PC-9 (cell line): ENCODE data around the gene VCX2. TPM values are rescaled to one million over a fixed set of nuclear protein-coding genes. Genes with fewer than 3 reads are reported as not detected.
"Not testable (repeated sequence)": the region's sequence is repeated elsewhere in the genome, so short reads cannot be mapped to it uniquely, and the experiment has no call there.

Experiments
- BruUV-seq: library from RNA; stranded (reverse); fragments of 400-500 nt; replicated peaks from 2 replicates; lab custom pipeline; 2021; lab: Mats Ljungman, UMichigan
- CTCF ChIA-PET: fragments of 300-600 bp; sonication (Branson Sonifier 250); formaldehyde crosslinking; loops from one replicate; lab custom pipeline; 2022; ENCODE audit warnings: antibody characterized with exemption; lab: Charles Lee
- POLR2A ChIA-PET: fragments of 300-600 bp; sonication (Branson Sonifier 250); formaldehyde crosslinking; loops from one replicate; lab custom pipeline; 2022; ENCODE audit warnings: antibody characterized with exemption; ENCODE audit not compliant: unreplicated experiment; lab: Charles Lee
- DNase-seq, 2 experiments: peaks; one replicate each; pipeline versions ENCODE4 v3.0.0 to v3.0.0-alpha.2; 2015 to 2022; ENCODE audit warnings: mixed read lengths in 1 of 2
- H2AFZ ChIP-seq: fragments of 200-600 bp; sonication (generic); 2 replicates; pipeline ENCODE4 v1.8.1; 2017; ENCODE audit warnings: antibody characterized with exemption
- H3F3A ChIP-seq: fragments of 200-600 bp; sonication (generic); 2 replicates; pipeline ENCODE4 v1.8.1; 2017; ENCODE audit warnings: antibody characterized with exemption, mild to moderate bottlenecking, low read depth; ENCODE audit not compliant: insufficient read depth
- H3K27ac ChIP-seq: fragments of 200-600 bp; sonication (generic); 2 replicates; pipeline ENCODE4 v1.6.1; 2016; ENCODE audit warnings: mixed run types
- H3K27me3 ChIP-seq: fragments of 200-600 bp; sonication (generic); 2 replicates; pipeline ENCODE4 v1.6.1; 2016; ENCODE audit warnings: low read depth, mixed run types; ENCODE audit not compliant: insufficient read depth
- H3K36me3 ChIP-seq: fragments of 200-600 bp; sonication (generic); 2 replicates; pipeline ENCODE4 v1.6.1; 2016; ENCODE audit warnings: low read depth, mixed run types
- H3K4me1 ChIP-seq: fragments of 200-600 bp; sonication (generic); replicated peaks from 2 replicates; pipeline ENCODE4 v1.6.1; 2016; ENCODE audit warnings: mixed run types; ENCODE audit not compliant: insufficient read depth
- H3K4me2 ChIP-seq: fragments of 200-600 bp; sonication (generic); 2 replicates; pipeline ENCODE4 v1.6.1; 2017; ENCODE audit warnings: mixed run types
- H3K4me3 ChIP-seq: fragments of 200-600 bp; sonication (generic); 2 replicates; pipeline ENCODE4 v1.6.1; 2016; ENCODE audit warnings: mixed run types
- H3K79me2 ChIP-seq: fragments of 200-600 bp; sonication (generic); 2 replicates; pipeline ENCODE4 v1.6.1; 2017; ENCODE audit warnings: low read depth, mixed run types
- H3K9me2 ChIP-seq: fragments of 200-600 bp; sonication (generic); 2 replicates; pipeline ENCODE4 v1.8.1; 2017; ENCODE audit warnings: mild to moderate bottlenecking; ENCODE audit not compliant: insufficient read depth
- H3K9me3 ChIP-seq: fragments of 200-600 bp; sonication (generic); 2 replicates; pipeline ENCODE4 v1.8.1; 2016; ENCODE audit warnings: low read depth; ENCODE audit not compliant: insufficient read depth
- H4K20me1 ChIP-seq: fragments of 200-600 bp; sonication (generic); 2 replicates; pipeline ENCODE4 v1.8.1; 2017; ENCODE audit not compliant: insufficient read depth
- CTCF ChIP-seq: fragments of 200-600 bp; sonication (generic); conservative IDR thresholded peaks from 2 replicates; pipeline ENCODE4 v1.6.1; 2017; ENCODE audit warnings: mixed run types, antibody characterized with exemption, mild to moderate bottlenecking, moderate library complexity
- EZH2 ChIP-seq: fragments of 200-600 bp; sonication (generic); IDR thresholded peaks from 2 replicates; pipeline ENCODE4 v1.8.0; 2017; ENCODE audit warnings: antibody characterized with exemption, low read depth
- intact Hi-C: fragments of 100-400 bp; cut with micrococcal nuclease; formaldehyde crosslinking; loops from one replicate; pipeline ENCODE4 v1.10.0; 2022; ENCODE audit not compliant: unreplicated experiment
- microRNA-seq: library from miRNA; unstranded; fragments of <30 nt; microRNA quantifications from one replicate; pipeline ENCODE4 v1.2.0, GENCODE V29; 2021; ENCODE audit warnings: borderline number of aligned reads, borderline replicate concordance
- total RNA-seq: library from RNA; stranded (reverse); gene quantifications from 2 replicates; pipeline ENCODE4 v1.2.3, GENCODE V29; 2021

VCX2 gene
- total RNA-seq, 1 experiment from 2014 or later = not detected

- H2AFZ ChIP-seq = no peak overlapping the region
- ChIA-PET CTCF (no interaction called here), POLR2A (no interaction called here)
- H3K4me2 ChIP-seq = no peak overlapping the region
- no peaks in the 10 kb centered on the region for H3K27me3 ChIP-seq
- no peaks in the 10 kb centered on the region for H3K4me1 ChIP-seq
- intact Hi-C loops = no loop called here
- H4K20me1 ChIP-seq = no peaks in the 10 kb centered on the region
- TF ChIP-seq EZH2 (no peak), CTCF (no peak)
- H3K9me2 ChIP-seq = no peaks in the 10 kb centered on the region
- no peak overlapping the region for H3K4me3 ChIP-seq
- no peaks in the 10 kb centered on the region for H3K9me3 ChIP-seq
- no peak for DNase-seq
- no TSS peak for BruUV-seq
- no peaks in the 10 kb centered on the region for H3K36me3 ChIP-seq
- no peaks in the 10 kb centered on the region for H3F3A ChIP-seq
- H3K79me2 ChIP-seq = no peaks in the 10 kb centered on the region
- no peak overlapping the region for H3K27ac ChIP-seq
These were observed 48.5 kb downstream of the VCX2 start for GRCh38 chrX:8122538-8122937.

- intact Hi-C loops, H3F3A ChIP-seq, H3K9me2 ChIP-seq, H3K79me2 ChIP-seq, DNase-seq, BruUV-seq, H3K9me3 ChIP-seq, H3K4me3 ChIP-seq, H3K36me3 ChIP-seq, H4K20me1 ChIP-seq, H2AFZ ChIP-seq, H3K4me2 ChIP-seq, POLR2A ChIA-PET, CTCF ChIA-PET, H3K27ac ChIP-seq, H3K4me1 ChIP-seq, H3K27me3 ChIP-seq: not testable (repeated sequence)
These were observed 49.7 kb downstream of the VCX2 start for GRCh38 chrX:8121391-8121790.

Small RNA genes within 50 kb of the gene (microRNA-seq; reads per million reads assigned to microRNA genes)
- 55.9 reads per million, percentile 44 among the genes with 10 or more reads in this experiment for gene MIR651

Other genes with a start within 250 kb of the VCX2 start
- 25.9 and 29.1 TPM in 2 replicates for gene PNPLA4, start 243.9 kb downstream of the VCX2 start, total RNA-seq